Retinal pigment epithelial cell (primary cell): ENCODE measurements around the gene NKX3-2.

Experiments
- DNase-seq: peaks from one replicate; pipeline ENCODE4 v3.0.0-alpha.2; 2010; ENCODE audit warnings: low read depth
- H3K4me3 ChIP-seq: 2 replicates; pipeline ENCODE4 v1.5.1; 2011; ENCODE audit warnings: mild to moderate bottlenecking, low read length, control low read depth, moderate library complexity
- TF ChIP-seq, protein P1 (sequence below): conservative IDR thresholded peaks from 2 replicates; pipeline ENCODE4 v1.5.1; 2011; ENCODE audit warnings: low read depth, low read length, control low read depth, inconsistent platforms

The NKX3-2 gene

GRCh38 chr4:13540446-13541175, 3.7 kb downstream of the NKX3-2 start:
- DNase-seq, result no peak
- TF ChIP-seq, protein P1, sequence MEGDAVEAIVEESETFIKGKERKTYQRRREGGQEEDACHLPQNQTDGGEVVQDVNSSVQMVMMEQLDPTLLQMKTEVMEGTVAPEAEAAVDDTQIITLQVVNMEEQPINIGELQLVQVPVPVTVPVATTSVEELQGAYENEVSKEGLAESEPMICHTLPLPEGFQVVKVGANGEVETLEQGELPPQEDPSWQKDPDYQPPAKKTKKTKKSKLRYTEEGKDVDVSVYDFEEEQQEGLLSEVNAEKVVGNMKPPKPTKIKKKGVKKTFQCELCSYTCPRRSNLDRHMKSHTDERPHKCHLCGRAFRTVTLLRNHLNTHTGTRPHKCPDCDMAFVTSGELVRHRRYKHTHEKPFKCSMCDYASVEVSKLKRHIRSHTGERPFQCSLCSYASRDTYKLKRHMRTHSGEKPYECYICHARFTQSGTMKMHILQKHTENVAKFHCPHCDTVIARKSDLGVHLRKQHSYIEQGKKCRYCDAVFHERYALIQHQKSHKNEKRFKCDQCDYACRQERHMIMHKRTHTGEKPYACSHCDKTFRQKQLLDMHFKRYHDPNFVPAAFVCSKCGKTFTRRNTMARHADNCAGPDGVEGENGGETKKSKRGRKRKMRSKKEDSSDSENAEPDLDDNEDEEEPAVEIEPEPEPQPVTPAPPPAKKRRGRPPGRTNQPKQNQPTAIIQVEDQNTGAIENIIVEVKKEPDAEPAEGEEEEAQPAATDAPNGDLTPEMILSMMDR, result no peak
- no peak overlapping the region for H3K4me3 ChIP-seq

GRCh38 chr4:13539619-13540445, 4.5 kb downstream of the NKX3-2 start:
- DNase-seq, result no peak
- TF ChIP-seq, protein P1, result no peak
- H3K4me3 ChIP-seq, result no peak overlapping the region

DNA sequence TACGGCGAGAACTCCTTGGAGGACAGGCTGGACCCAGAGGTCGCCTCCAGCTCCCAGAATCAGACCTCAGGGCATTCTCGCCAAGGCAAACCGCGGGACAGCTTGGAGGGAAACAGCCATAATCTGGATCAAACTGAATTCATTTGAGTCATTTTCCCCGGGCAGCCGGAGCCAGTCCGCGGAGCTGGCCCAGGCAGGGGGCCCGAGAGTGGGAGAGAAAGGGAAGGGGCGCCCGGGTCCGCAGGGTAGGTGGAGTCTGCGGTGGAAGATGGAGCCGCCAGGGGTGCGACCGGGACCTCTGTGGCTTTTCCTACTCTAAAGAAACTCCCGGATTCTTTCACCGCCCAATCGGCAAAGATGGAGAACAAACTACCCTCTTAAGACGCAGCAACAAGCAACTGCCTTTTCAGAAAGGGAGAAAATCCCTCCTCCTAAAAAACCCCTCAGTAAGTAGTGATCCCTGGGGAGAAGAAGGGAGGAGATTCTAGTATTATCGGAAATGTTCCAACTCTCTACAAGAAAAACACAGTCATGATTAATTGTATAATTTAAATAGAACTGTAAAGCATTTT, 5.2 kb downstream of the NKX3-2 start:
- no peak for DNase-seq
- TF ChIP-seq, protein P1, result no peak
- H3K4me3 ChIP-seq, result no peak overlapping the region

GRCh38 chr4:13538427-13538973, 5.8 kb downstream of the NKX3-2 start:
- H3K4me3 ChIP-seq, result no peak overlapping the region
- TF ChIP-seq, protein P1, result no peak
- no peak for DNase-seq

- no peak overlapping the region for H3K4me3 ChIP-seq
- DNase-seq, result no peak
- TF ChIP-seq, protein P1, result no peak
Measured at GRCh38 chr4:13537832-13538177, 6.5 kb downstream of the NKX3-2 start.

DNA sequence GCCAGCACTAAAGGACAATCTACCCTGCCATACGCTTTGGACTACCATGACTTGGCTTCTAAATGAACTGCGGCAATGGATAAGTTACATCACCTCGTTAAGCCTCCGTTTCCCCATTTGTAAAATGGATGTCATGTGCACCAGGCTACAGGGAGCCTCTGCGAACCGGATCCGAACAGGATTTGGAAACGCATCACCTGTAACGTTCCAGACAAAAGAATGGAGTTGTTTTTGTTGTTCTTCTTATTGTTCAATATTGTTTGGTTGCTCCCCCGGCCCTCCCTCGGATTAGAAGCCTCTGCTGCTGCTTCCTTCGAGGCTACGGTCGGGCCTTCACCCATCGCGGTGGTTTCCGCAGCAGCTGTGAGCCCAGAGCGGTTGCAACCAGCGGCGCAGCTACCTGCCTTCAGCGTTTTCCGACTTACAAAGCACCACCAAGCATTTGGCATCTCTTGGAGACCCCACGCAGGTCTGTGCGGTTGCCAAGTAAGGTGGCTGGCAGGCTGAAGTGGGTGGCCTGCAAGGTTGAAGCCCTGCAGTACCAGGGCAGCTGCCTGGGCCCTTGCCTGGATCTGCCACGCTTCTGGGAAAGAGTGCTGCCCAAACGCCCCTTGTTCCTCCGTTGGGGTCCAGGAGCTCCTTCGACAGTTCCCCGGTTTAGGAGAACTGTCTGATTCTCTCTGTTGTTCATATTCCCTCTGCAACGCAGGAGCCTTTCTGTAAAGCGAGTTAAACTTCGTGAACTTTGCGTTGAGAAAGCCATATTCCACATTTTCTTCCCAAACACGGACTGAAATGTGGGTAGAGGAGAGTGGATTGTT, 7.1 kb downstream of the NKX3-2 start:
- no peak for DNase-seq
- no peak overlapping the region for H3K4me3 ChIP-seq

More for the DNA sequence above, 7.1 kb downstream of the NKX3-2 start:
- TF ChIP-seq, protein P1, result no peak
